ENCODE data around the gene SLC17A6. TPM values are rescaled to one million over a fixed set of nuclear protein-coding genes. Genes with fewer than 3 reads are reported as not detected.

The SLC17A6 gene
- total RNA-seq, 1 experiment from 2014 or later = not detected

GRCh38 chr11:22392561-22392960 is 54.4 kb downstream of the SLC17A6 start (continued):
- no peak for TF ChIP-seq REST (IDR thresholded peaks at IDR 0.05; ENCODE audit: low read depth)
- TF ChIP-seq ZNF274 (IDR thresholded peaks at IDR 0.05; ENCODE audit: low read depth, low read length) = no peak
- TF ChIP-seq ELF1 (IDR thresholded peaks at IDR 0.05; ENCODE audit: borderline replicate concordance, low read depth) = no peak
- no peak for TF ChIP-seq POLR2AphosphoS5 (IDR thresholded peaks at IDR 0.05; ENCODE audit: low read depth, low read length)

- H3K27ac ChIP-seq (ENCODE audit: low read depth, low read length) = no peak overlapping the region
- no peaks in the 10 kb centered on the region for H3K27me3 ChIP-seq (ENCODE audit: insufficient read depth, low read length)
- H2AFZ ChIP-seq (ENCODE audit: low read depth, low read length, poor library complexity, severe bottlenecking) = no peak overlapping the region
- H3K4me2 ChIP-seq (ENCODE audit: low read length) = no peak overlapping the region
- no peaks in the 10 kb centered on the region for H4K20me1 ChIP-seq (ENCODE audit: insufficient read depth)
- no peaks in the 10 kb centered on the region for H3K4me1 ChIP-seq (ENCODE audit: control insufficient read depth in 1 of 2, insufficient read depth in 2 of 2, low read length in 2 of 2)
- DNase-seq (ENCODE audit: low read depth, low spot score) (no peak), ATAC-seq (no peak)
- no peaks in the 10 kb centered on the region for H3K79me2 ChIP-seq (ENCODE audit: insufficient read depth, low read length)
- no peaks in the 10 kb centered on the region for H3K9me3 ChIP-seq (ENCODE audit: control insufficient read depth in 1 of 2, insufficient read depth in 1 of 2, low read depth in 1 of 2, low read length in 2 of 2)
- intact Hi-C loops (cut with micrococcal nuclease) = no loop called here
- ChIA-PET POLR2A (no interaction called here), CTCF (no interaction called here), RAD21 (ENCODE audit: low non-redundant PET in 1 of 2, low total read pairs in 2 of 2, uncharacterized antibody in 2 of 2, unreplicated experiment in 2 of 2) (no interaction called here)
- no peaks in the 10 kb centered on the region for H3K9me2 ChIP-seq (ENCODE audit: insufficient read depth)
- no TSS peak for BruUV-seq (replicated peaks)
- no peak overlapping the region for H3K4me3 ChIP-seq (replicated peaks in 1 of 2; ENCODE audit: low read depth in 1 of 2, low read length in 2 of 2)
- no peaks in the 10 kb centered on the region for H3K36me3 ChIP-seq (ENCODE audit: control insufficient read depth in 1 of 2, insufficient read depth in 2 of 2, low read length in 2 of 2)
- no peak overlapping the region for H3K9ac ChIP-seq (ENCODE audit: low read length)
- TF ChIP-seq ZFX (IDR thresholded peaks at IDR 0.05) (no peak), JUND (IDR thresholded peaks at IDR 0.05) (no peak), POLR2A (IDR thresholded peaks at IDR 0.05; ENCODE audit: borderline replicate concordance, extremely low read depth, insufficient read depth, insufficient read length) (no peak), MAX (IDR thresholded peaks at IDR 0.05) (no peak), REST (IDR thresholded peaks at IDR 0.05; ENCODE audit: low read depth) (no peak), SIN3A (IDR thresholded peaks at IDR 0.05; ENCODE audit: low read depth) (no peak), RAD21 (IDR thresholded peaks at IDR 0.05; ENCODE audit: low read depth) (no peak), ATF3 (IDR thresholded peaks at IDR 0.05) (no peak), POLR2AphosphoS5 (IDR thresholded peaks at IDR 0.05; ENCODE audit: low read depth, low read length) (no peak), FOSL1 (IDR thresholded peaks at IDR 0.05; ENCODE audit: low read depth) (no peak), CEBPB (IDR thresholded peaks at IDR 0.05; ENCODE audit: low read depth) (no peak)
These were observed 67.2 kb downstream of the SLC17A6 start for GRCh38 chr11:22405377-22405776.

Data from HCT116 (cell line).